Epidermal melanocyte (primary cell): ENCODE measurements around the gene TMEM143.
"Not testable (repeated sequence)": the region's sequence is repeated elsewhere in the genome, so short reads cannot be mapped to it uniquely, and the experiment has no call there.

Source experiments
- DNase-seq: peaks from one replicate; pipeline ENCODE4 v3.0.0; 2011; ENCODE audit warnings: low spot score; ENCODE audit not compliant: insufficient read length

The TMEM143 gene

GRCh38 chr19:48363810-48364597 lies at the start of gene TMEM143, which contains the start of gene SYNGR4:
TSS of gene TMEM143 (minus strand) at chr19:48363940. CDS start at chr19:48363920, 20 bp downstream.
TSS of gene SYNGR4 (plus strand) at chr19:48364367. CDS start at chr19:48365843, 1,476 bp downstream.
- peak; percentile 98 for DNase-seq

GRCh38 chr19:48405850-48406249 lies 42.1 kb upstream of the TMEM143 start:
- DNase-seq = no peak

GRCh38 chr19:48405010-48405659 lies 41.4 kb upstream of the TMEM143 start:
- no peak for DNase-seq

GRCh38 chr19:48403606-48404005 lies 39.9 kb upstream of the TMEM143 start:
- peak; percentile 95 for DNase-seq

GRCh38 chr19:48401287-48401686 lies 37.5 kb upstream of the TMEM143 start:
- DNase-seq = no peak

- peak; percentile 66 for DNase-seq
Observed at GRCh38 chr19:48400018-48400742, 36.4 kb upstream of the TMEM143 start.

- peak; percentile 68 for DNase-seq
Observed at GRCh38 chr19:48398375-48399235, 34.9 kb upstream of the TMEM143 start.

GRCh38 chr19:48398102-48398374 lies 34.3 kb upstream of the TMEM143 start:
- no peak for DNase-seq

- no peak for DNase-seq
Observed at GRCh38 chr19:48397263-48398101, 33.7 kb upstream of the TMEM143 start.

GRCh38 chr19:48396824-48397176 lies 33.1 kb upstream of the TMEM143 start:
- no peak for DNase-seq

GRCh38 chr19:48396016-48396823 lies 32.5 kb upstream of the TMEM143 start:
- DNase-seq = no peak

GRCh38 chr19:48395499-48395898 lies 31.8 kb upstream of the TMEM143 start:
- DNase-seq = no peak

- DNase-seq = no peak
Observed at GRCh38 chr19:48395170-48395455, 31.4 kb upstream of the TMEM143 start.

GRCh38 chr19:48394331-48395169 lies 30.8 kb upstream of the TMEM143 start:
- no peak for DNase-seq

GRCh38 chr19:48393559-48394330 lies 30.0 kb upstream of the TMEM143 start, which contains the start of gene GRIN2D:
TSS of gene GRIN2D (plus strand) at chr19:48393668. CDS start at chr19:48398393, 4,725 bp downstream.
- DNase-seq = no peak

GRCh38 chr19:48392860-48393558 lies 29.3 kb upstream of the TMEM143 start:
- no peak for DNase-seq

GRCh38 chr19:48392006-48392344 lies 28.2 kb upstream of the TMEM143 start:
- DNase-seq = not testable (repeated sequence)
